Measurements from ENCODE around the gene SSBP1.
"Not testable (repeated sequence)": the region's sequence is repeated elsewhere in the genome, so short reads cannot be mapped to it uniquely, and the experiment has no call there.

SSBP1 gene

GRCh38 chr7:141737836-141738591 is at the start of gene SSBP1:
SSBP1 (plus strand) TSS chr7:141738358; CDS start chr7:141739167, 809 bp downstream.
- DNase-seq (ENCODE audit: low spot score) = peak; percentile 63

- not testable (repeated sequence) for DNase-seq (ENCODE audit: low spot score)
Observed at GRCh38 chr7:141689072-141689825, 48.9 kb upstream of the SSBP1 start.

- no peak for DNase-seq (ENCODE audit: low spot score)
Observed at GRCh38 chr7:141691540-141691939, 46.6 kb upstream of the SSBP1 start.

- DNase-seq (ENCODE audit: low spot score) = no peak
Observed at GRCh38 chr7:141691961-141692360, 46.2 kb upstream of the SSBP1 start.

- DNase-seq (ENCODE audit: low spot score) = no peak
Observed at GRCh38 chr7:141693082-141693481, 45.1 kb upstream of the SSBP1 start.

- DNase-seq (ENCODE audit: low spot score) = peak; percentile 47
Observed at GRCh38 chr7:141695803-141696289, 42.3 kb upstream of the SSBP1 start.

- no peak for DNase-seq (ENCODE audit: low spot score)
Observed at GRCh38 chr7:141696348-141696747, 41.8 kb upstream of the SSBP1 start.

GRCh38 chr7:141697211-141697871 is 40.8 kb upstream of the SSBP1 start:
- no peak for DNase-seq (ENCODE audit: low spot score)

- DNase-seq (ENCODE audit: low spot score) = no peak
Observed at GRCh38 chr7:141698247-141699015, 39.7 kb upstream of the SSBP1 start.

- DNase-seq (ENCODE audit: low spot score) = no peak
Observed at GRCh38 chr7:141699860-141700259, 38.3 kb upstream of the SSBP1 start.

- no peak for DNase-seq (ENCODE audit: low spot score)
Observed at GRCh38 chr7:141700296-141700847, 37.8 kb upstream of the SSBP1 start.

GRCh38 chr7:141700848-141701371 is 37.2 kb upstream of the SSBP1 start:
- peak; percentile 25 for DNase-seq (ENCODE audit: low spot score)

GRCh38 chr7:141701489-141702046 is 36.6 kb upstream of the SSBP1 start:
- peak; percentile 58 for DNase-seq (ENCODE audit: low spot score)

- DNase-seq (ENCODE audit: low spot score) = peak; percentile 56
Observed at GRCh38 chr7:141702047-141702567, 36.1 kb upstream of the SSBP1 start, which contains the start of gene DENND11. DENND11 (minus strand) TSS chr7:141702166; CDS start chr7:141702153, 13 bp downstream.

GRCh38 chr7:141702892-141703291 is 35.3 kb upstream of the SSBP1 start:
- no peak for DNase-seq (ENCODE audit: low spot score)

GRCh38 chr7:141704112-141704511 is 34.0 kb upstream of the SSBP1 start:
- DNase-seq (ENCODE audit: low spot score) = no peak

GRCh38 chr7:141704741-141705140 is 33.4 kb upstream of the SSBP1 start:
- no peak for DNase-seq (ENCODE audit: low spot score)

- no peak for DNase-seq (ENCODE audit: low spot score)
Observed at GRCh38 chr7:141706239-141707064, 31.7 kb upstream of the SSBP1 start.

- DNase-seq (ENCODE audit: low spot score) = no peak
Observed at GRCh38 chr7:141708351-141708750, 29.8 kb upstream of the SSBP1 start, which contains the start of gene WEE2. WEE2 (plus strand) TSS chr7:141708353; CDS start chr7:141708759, 406 bp downstream.

- no peak for DNase-seq (ENCODE audit: low spot score)
Observed at GRCh38 chr7:141709318-141709717, 28.8 kb upstream of the SSBP1 start.

Data from HuH-7.5 (cell line).